Measurements from ENCODE around the gene RNF41. TPM values are rescaled to one million over a fixed set of nuclear protein-coding genes. Genes with fewer than 3 reads are reported as not detected.

Gene RNF41
- total RNA-seq, 2 donors from 2014 or later: 31.4 to 33.0 TPM

DNA sequence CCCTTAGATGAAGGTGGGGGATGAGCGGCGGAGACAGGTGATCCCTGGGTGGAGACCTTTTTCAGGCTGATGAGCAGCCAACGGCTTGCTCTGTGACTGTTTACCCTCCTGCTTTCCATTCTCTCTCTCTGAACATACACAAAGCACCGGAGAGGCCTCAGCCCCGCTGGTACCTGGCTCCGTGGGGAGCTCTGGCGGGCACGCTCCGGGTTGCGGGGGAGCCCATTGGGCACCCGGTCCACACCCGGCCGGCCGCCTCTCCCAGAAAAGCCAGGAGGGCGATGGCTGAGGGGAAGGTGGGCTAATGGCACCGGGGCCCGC lies 33.0 kb downstream of the RNF41 start:
- Mint-ChIP-seq H3K4me1 (peaks cover 35% of the 10 kb centered on the region), H3K27me3 (no peaks in the 10 kb centered on the region), H3K27ac (peak overlapping the region; percentile 91), H3K36me3 (ENCODE audit: low read depth) (peaks cover 62% of the 10 kb centered on the region), H3K4me3 (peak overlapping the region; percentile 91), H3K9me3 (no peaks in the 10 kb centered on the region)
- no peak for ATAC-seq (replicated peaks)

DNA sequence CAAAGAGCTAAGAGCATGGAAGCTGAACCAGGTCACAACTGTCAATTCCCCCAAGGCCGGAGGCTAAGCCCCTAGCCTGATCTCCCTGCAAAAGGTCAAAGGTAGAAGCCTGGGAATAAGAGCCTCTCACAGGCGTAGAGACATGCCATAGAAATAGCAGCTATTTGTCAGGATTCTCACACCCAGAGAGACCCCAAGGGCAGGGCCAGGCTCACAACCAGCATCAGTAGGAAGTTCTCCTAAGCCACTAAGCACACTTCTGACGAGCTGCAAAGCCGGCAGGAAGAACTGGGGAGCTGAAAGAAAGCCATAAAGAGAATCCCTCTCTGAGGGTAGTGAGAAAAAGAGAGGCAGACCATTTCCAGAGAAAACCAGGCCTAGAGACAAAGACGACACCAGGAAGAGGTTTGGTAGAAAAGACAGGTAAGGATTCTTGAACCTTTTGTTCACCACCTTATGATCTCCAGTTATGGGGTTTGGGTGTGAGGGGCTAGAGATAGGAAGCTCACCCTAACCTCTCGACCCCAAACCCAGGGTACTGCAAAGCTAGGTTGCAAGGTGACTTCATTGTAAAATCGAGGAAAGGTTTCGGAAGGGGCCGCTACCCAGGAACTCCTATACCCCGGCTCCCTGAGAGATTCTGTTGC lies 33.5 kb downstream of the RNF41 start:
- Mint-ChIP-seq H3K27me3 (no peaks in the 10 kb centered on the region), H3K4me1 (peaks cover 32% of the 10 kb centered on the region), H3K4me3 (peak overlapping the region; percentile 91), H3K27ac (peak overlapping the region; percentile 91), H3K36me3 (ENCODE audit: low read depth) (peaks cover 67% of the 10 kb centered on the region), H3K9me3 (no peaks in the 10 kb centered on the region)
- no peak for ATAC-seq (replicated peaks)

DNA sequence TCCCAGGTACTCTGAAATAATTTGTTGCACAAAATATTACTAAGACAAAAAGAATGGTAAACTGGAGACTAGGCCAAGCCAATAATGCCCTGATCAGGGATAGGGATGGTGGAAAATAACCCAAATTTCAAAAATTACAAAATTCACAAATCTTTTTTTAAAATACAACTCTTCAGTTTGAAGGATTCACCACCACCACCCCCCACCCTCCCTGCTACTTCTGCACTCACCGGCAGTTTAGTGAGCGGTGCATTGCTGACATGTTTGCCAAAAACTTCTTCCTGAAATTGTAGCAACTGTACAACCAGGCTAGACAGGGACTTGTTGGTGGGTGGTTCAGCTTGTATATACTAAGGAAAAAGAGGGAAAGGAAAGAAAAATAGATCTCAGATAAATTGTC lies 34.8 kb downstream of the RNF41 start:
- Mint-ChIP-seq H3K4me3 (peak overlapping the region; percentile 91), H3K36me3 (ENCODE audit: low read depth) (peaks cover 80% of the 10 kb centered on the region), H3K27me3 (no peaks in the 10 kb centered on the region), H3K9me3 (no peaks in the 10 kb centered on the region), H3K27ac (peak overlapping the region; percentile 91), H3K4me1 (peaks cover 25% of the 10 kb centered on the region)
- no peak for ATAC-seq (replicated peaks)

DNA sequence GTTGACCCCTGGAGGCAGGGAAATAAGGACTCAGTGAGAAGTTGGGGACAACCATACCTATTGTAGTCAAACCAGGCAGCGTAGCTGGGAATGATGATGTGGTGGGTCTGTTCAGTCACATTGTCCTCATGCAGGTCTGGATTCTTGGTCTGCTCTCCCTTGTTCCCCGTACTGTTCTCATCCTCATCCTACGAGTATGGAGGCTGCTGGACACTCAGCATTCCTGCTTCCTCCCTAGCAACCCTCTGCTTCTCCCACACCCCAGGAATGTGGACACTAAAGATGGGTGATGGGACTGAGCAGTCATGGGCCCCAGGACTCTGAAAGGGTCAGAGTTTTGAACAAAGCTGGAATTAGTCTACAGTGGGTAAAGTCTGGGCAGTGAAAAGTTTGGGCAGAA lies 43.4 kb downstream of the RNF41 start:
- Mint-ChIP-seq H3K4me1 (no peaks in the 10 kb centered on the region), H3K27me3 (no peaks in the 10 kb centered on the region), H3K9me3 (no peaks in the 10 kb centered on the region), H3K36me3 (ENCODE audit: low read depth) (peaks cover 97% of the 10 kb centered on the region), H3K4me3 (no peak overlapping the region), H3K27ac (no peak overlapping the region)
- no peak for ATAC-seq (replicated peaks)

DNA sequence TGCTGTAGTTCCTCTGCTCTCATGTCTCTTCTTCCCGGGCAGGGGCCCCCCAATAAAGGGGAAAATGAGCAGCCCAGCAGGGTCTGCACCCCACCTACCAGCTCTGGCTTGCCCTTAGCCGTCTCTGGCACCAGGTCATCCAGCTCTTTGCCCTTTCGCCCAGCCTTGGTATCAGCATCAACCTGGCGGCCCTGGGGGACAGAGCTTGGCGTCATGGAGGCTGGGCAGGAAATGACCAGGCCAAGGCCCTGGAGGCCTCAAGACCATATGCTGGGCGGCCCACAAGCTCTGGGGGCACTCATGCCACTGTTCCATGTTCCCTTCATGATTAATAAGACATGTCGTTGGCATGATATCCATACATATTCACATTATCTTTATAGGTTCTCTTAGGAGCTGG lies 48.9 kb downstream of the RNF41 start:
- no peak overlapping the region for H3K4me3 Mint-ChIP-seq
- H3K27ac Mint-ChIP-seq: peak overlapping the region; percentile 36
- no peak for ATAC-seq (replicated peaks)
- H3K27me3 Mint-ChIP-seq: no peaks in the 10 kb centered on the region
- no peaks in the 10 kb centered on the region for H3K4me1 Mint-ChIP-seq
- H3K36me3 Mint-ChIP-seq (ENCODE audit: low read depth): peaks cover 97% of the 10 kb centered on the region
- no peaks in the 10 kb centered on the region for H3K9me3 Mint-ChIP-seq

DNA sequence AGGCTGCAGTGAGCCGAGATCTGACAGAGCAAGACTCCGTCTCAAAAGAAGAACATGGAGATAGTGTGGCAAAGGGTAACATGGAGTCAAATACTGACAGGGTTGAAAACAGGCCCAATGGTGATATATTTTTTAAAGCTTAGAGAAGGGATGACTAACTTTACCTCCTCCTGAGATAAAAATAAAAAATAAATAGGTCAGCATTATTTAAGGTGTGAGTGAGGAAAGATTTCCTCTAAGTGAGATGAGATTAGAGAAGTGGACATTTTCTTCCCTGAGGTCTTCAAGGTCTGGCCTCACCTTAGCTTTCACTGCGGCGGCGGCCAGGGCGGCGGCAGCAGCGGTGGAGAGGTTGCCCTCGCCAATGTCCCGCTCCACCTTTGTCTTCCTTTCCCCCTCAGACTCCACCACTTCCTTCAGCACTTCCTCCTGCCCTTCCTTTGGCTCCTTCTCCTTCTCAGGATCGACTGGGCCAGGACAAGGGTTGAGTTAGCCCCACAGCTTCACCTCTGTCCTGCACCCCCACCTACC lies 52.4 kb downstream of the RNF41 start:
- no peak for ATAC-seq (replicated peaks)
- Mint-ChIP-seq H3K9me3 (no peaks in the 10 kb centered on the region), H3K27ac (peak overlapping the region; percentile 85), H3K27me3 (no peaks in the 10 kb centered on the region), H3K36me3 (ENCODE audit: low read depth) (peaks cover 100% of the 10 kb centered on the region), H3K4me3 (no peak overlapping the region), H3K4me1 (no peaks in the 10 kb centered on the region)

DNA sequence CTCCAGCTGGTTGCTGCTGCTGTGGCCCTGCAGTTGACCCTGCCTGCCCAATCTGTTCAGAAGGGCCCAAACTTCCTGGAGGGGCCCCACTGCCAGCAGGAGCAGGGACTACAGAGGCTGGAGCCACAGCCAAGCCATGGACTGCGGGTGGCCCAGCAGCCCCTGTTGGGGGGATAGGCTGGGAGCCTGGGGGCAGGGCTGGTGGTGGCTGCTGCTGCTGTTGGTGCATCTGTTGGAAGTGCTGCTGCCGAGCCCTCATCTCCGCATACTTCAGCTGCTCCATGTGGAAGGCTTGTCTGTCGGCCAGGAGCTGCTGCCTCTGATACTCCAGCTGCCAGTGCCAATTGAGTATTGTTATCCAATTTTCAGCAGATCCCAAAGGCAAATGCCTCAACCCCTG lies 56.4 kb downstream of the RNF41 start:
- peaks cover 100% of the 10 kb centered on the region for H3K36me3 Mint-ChIP-seq (ENCODE audit: low read depth)
- no peak for ATAC-seq (replicated peaks)
- no peaks in the 10 kb centered on the region for H3K9me3 Mint-ChIP-seq
- H3K4me3 Mint-ChIP-seq: no peak overlapping the region
- peak overlapping the region; percentile 43 for H3K27ac Mint-ChIP-seq
- H3K27me3 Mint-ChIP-seq: no peaks in the 10 kb centered on the region
- peaks cover 8% of the 10 kb centered on the region for H3K4me1 Mint-ChIP-seq

DNA sequence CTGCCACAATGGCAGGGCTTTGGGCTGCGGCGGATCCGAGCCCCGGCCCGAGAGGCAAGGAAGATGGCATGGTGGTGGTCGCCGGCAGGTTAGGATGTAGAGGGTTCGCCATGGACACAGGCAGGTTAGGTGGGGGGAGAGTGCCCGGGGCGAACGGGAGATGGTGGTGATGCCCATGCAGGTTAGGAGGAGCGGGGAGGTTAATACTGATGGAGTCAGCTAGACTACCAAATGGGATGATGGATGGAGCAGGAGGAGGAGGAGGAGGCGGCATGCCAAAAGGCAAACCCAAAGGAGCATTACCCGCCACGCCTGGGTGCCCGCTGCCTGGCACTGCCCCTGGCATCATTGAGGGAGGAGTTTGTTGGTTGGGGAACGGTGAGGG lies 57.4 kb downstream of the RNF41 start:
- ATAC-seq (replicated peaks): no peak
- Mint-ChIP-seq H3K9me3 (no peaks in the 10 kb centered on the region), H3K27ac (peak overlapping the region; percentile 43), H3K4me1 (peaks cover 14% of the 10 kb centered on the region), H3K27me3 (no peaks in the 10 kb centered on the region), H3K36me3 (ENCODE audit: low read depth) (peaks cover 100% of the 10 kb centered on the region), H3K4me3 (no peak overlapping the region)

DNA sequence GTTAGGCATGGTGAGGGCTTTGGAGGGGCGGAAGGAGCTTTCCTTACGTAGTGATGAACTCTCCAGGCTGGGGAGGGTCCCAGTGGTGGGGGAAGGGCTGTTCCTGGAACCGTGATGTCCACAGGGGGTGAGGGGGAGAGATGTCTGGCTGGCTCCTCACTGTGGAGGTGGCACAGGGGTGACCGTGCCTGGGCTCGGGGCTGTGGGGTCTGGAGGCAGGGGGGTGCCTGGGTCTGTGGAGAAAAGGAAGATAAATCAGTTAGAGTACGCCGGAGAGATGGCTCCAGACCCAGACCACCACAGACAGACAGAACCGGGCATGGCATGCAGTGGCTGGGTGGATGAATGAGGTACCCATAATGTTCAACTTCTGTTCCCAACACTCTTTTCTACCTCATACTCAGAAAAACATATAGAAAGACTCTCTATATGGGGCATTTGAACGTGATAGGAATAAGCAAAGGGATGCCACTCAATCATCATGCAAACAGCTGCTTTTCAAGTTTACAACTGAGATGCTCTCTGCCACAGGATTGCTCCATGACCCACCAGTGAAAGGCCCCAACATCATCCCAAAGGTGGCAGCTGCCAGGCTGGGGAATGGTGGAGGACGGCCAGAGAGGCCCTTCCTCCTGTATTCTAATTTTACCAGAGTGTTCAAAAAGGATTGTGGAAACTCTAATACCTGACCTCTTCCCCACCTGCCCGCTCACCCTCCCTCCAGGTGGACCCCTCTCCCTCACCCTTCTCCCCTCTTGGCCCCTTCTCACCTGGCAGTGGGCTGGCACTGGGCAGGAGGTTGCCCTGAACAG lies 58.0 kb downstream of the RNF41 start:
- peaks cover 14% of the 10 kb centered on the region for H3K4me1 Mint-ChIP-seq
- peaks cover 100% of the 10 kb centered on the region for H3K36me3 Mint-ChIP-seq (ENCODE audit: low read depth)
- no peak for ATAC-seq (replicated peaks)
- H3K9me3 Mint-ChIP-seq: no peaks in the 10 kb centered on the region
- H3K27me3 Mint-ChIP-seq: no peaks in the 10 kb centered on the region
- peak overlapping the region; percentile 43 for H3K27ac Mint-ChIP-seq
- no peak overlapping the region for H3K4me3 Mint-ChIP-seq

DNA sequence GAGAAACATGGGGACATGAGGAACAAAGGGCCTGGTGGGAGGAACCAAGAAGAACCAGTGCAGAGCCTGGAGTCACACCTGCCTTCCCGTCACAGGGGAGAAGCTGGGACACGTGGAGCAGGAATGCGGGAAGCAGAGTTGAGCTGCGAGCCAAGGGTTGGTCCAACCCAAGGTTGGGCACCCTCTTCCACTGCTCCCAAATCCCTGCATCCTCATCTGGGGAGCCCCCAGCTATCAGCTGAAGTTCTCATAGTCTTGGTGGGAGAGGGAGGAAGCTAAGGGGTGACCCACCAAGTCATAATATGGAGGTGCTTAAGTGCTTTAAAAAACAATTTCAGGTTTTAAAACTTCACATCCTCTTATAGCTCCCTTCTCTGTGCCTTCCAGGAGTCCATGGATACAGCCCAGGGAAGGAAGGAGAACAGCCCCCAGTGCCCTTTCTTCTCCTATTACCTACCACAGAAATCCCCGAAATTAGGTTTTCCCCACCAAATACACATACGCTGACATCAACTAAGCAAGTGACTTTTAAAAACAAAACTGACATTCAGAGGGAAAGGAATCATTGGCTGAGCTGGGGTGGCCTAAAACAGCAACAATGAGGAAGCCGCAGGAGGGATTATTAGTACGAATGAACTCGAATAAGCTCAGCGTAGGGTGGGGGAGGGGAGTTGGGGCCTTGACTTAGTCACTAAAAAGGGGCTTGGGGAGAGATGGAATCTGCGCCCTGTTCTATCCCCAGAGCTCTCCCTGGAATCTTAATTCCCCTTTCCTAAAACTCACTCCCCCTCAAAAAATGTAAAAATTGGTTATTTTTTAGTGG lies 59.0 kb downstream of the RNF41 start:
- no peaks in the 10 kb centered on the region for H3K9me3 Mint-ChIP-seq
- no peak overlapping the region for H3K27ac Mint-ChIP-seq
- H3K36me3 Mint-ChIP-seq (ENCODE audit: low read depth): peaks cover 100% of the 10 kb centered on the region
- H3K4me3 Mint-ChIP-seq: peak overlapping the region; percentile 19
- no peak for ATAC-seq (replicated peaks)
- peaks cover 14% of the 10 kb centered on the region for H3K4me1 Mint-ChIP-seq
- H3K27me3 Mint-ChIP-seq: no peaks in the 10 kb centered on the region

DNA sequence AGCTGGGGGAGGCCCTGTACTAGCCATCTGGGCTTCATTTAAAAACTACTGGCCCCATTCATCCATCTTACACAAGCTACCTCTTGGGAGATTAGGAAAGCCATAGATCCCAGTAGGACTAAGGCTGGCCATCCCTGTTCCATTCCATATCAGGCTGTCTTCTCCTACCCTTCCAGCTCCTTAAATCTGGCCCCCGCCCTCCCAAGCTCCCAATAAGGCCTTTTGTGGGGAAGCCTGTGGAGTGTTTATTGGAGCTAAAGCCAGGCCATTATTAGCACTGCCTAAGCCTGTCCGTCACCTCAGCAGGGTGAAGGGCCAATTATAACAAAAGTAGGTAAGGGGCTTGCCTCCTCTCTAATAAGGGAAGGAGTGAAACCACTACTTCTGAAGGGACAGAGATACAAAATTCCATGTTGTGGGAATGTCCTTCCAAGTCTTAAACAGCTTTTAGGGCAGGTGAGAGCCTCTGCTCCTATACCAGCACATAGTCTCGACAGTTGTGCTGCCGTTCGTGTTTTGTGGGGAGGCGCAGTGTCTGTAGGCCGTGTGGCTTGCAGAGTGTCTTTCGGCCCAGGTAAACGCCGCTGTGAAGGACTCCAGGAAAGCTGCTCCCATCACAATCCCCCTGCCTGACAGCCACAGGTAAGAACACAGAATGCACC lies 59.9 kb downstream of the RNF41 start:
- Mint-ChIP-seq H3K4me1 (peaks cover 14% of the 10 kb centered on the region), H3K4me3 (peak overlapping the region; percentile 99), H3K36me3 (ENCODE audit: low read depth) (peaks cover 99% of the 10 kb centered on the region), H3K27me3 (no peaks in the 10 kb centered on the region), H3K27ac (peak overlapping the region; percentile 81), H3K9me3 (no peaks in the 10 kb centered on the region)
- no peak for ATAC-seq (replicated peaks)

DNA sequence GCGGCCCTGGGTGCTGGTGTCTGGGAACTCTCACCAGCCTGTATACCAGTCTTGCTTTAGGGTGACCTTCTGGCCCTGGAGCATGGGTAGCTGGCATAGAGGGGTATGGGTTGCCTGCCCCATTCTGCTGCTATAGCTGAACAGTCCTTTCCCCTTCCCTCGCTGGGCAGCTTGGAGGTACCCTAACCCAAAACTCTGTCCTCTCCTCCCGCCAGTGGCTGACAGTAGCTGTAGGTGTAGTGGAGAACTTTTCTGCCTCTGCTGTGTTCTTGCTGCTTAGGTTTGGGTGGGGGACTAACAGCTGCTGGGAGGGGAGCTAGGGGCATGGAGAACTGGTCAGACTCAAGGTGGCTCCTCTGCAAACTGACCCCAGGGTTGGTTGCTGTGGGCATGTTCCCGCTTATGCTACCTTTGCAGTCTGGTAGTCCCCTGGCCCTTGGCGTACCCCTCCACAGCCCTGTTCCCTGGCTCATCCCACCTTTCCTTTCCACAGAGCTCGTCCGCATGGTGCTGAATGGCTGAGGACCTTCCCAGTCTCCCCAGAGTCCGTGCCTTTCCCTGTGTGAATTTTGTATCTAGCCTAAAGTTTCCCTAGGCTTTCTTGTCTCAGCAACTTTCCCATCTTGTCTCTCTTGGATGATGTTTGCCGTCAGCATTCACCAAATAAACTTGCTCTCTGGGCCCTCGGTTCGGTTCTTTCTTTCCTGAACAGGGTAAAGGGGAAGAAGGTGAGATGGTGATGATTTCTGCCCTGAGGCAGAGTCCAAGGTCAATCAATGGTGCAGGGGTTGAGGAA lies 60.6 kb downstream of the RNF41 start:
- no peak for ATAC-seq (replicated peaks)
- Mint-ChIP-seq H3K4me1 (peaks cover 14% of the 10 kb centered on the region), H3K36me3 (ENCODE audit: low read depth) (peaks cover 91% of the 10 kb centered on the region), H3K27me3 (no peaks in the 10 kb centered on the region), H3K9me3 (no peaks in the 10 kb centered on the region), H3K4me3 (peak overlapping the region; percentile 99), H3K27ac (peak overlapping the region; percentile 81)

DNA sequence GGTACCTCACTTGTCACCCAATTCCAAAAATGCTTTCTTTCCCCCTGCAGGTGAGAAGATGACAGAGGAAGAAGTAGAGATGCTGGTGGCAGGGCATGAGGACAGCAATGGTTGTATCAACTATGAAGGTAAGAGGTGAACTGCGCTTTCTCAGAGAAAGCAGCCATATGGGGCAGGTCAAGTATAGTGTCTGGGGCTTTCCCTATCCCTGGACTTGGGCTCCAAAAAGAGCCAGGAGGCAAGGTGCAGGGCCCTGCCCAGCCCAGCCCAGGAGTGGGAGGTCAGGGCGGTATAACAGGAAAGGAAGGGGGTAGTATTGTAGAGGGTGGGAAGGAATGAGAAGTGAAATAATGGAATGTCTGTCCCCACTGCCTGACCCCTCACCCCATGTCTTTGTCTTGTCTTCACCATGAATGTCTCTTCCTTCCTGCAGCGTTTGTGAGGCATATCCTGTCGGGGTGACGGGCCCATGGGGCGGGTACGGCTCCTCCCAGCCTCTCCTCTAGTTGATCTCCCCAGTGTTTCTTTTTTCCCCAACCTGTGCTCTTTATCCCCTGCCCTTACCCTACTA lies 61.4 kb downstream of the RNF41 start:
- H3K9me3 Mint-ChIP-seq: no peaks in the 10 kb centered on the region
- H3K27ac Mint-ChIP-seq: peak overlapping the region; percentile 81
- peaks cover 91% of the 10 kb centered on the region for H3K36me3 Mint-ChIP-seq (ENCODE audit: low read depth)
- H3K4me1 Mint-ChIP-seq: peaks cover 14% of the 10 kb centered on the region
- ATAC-seq (replicated peaks): peak; percentile 38
- H3K4me3 Mint-ChIP-seq: peak overlapping the region; percentile 99
- no peaks in the 10 kb centered on the region for H3K27me3 Mint-ChIP-seq
